Measurements from ENCODE around the gene SIGMAR1. TPM values are rescaled to one million over a fixed set of nuclear protein-coding genes. Genes with fewer than 3 reads are reported as not detected.

SIGMAR1 gene
- total RNA-seq, 1 donor from 2014 or later: 73.2 TPM

- Histone ChIP-seq H3K27me3 (ENCODE audit: insufficient read depth, low read length) (no peaks in the 10 kb centered on the region), H4K20me1 (ENCODE audit: insufficient read depth, low read length) (no peaks in the 10 kb centered on the region), H3K36me3 (ENCODE audit: insufficient read depth, low read length) (no peaks in the 10 kb centered on the region), H3K9me3 (ENCODE audit: insufficient read depth, low read depth, low read length) (no peaks in the 10 kb centered on the region), H2AFZ (ENCODE audit: low read depth, low read length) (no peak overlapping the region), H3K4me2 (ENCODE audit: low read length) (peak overlapping the region; percentile 86), H3K27ac (ENCODE audit: low read depth, low read length) (no peak overlapping the region), H3K4me3 (ENCODE audit: insufficient read depth, low read depth, low read length) (peak overlapping the region; percentile 49), H3K79me2 (ENCODE audit: insufficient read depth, low read length) (peaks cover 2% of the 10 kb centered on the region), H3K9ac (ENCODE audit: low read length) (peak overlapping the region; percentile 60), H3K4me1 (ENCODE audit: insufficient read depth, low read length) (peaks cover 27% of the 10 kb centered on the region)
- Mint-ChIP-seq H3K4me3 (ENCODE audit: unreplicated experiment) (peak overlapping the region; percentile 87), H3K27me3 (ENCODE audit: low read depth, unreplicated experiment) (peaks cover 5% of the 10 kb centered on the region), H3K36me3 (ENCODE audit: low read depth, unreplicated experiment) (peaks cover 9% of the 10 kb centered on the region), H3K9me3 (ENCODE audit: unreplicated experiment) (no peaks in the 10 kb centered on the region), H3K4me1 (ENCODE audit: low read depth, unreplicated experiment) (peaks cover 36% of the 10 kb centered on the region), H3K27ac (ENCODE audit: unreplicated experiment) (peak overlapping the region; percentile 90)
- no peak for DNase-seq (ENCODE audit: low read depth)
- FAIRE-seq: no peak
- TF ChIP-seq EZH2 (IDR thresholded peaks at IDR 0.05; ENCODE audit: insufficient read depth, low read length) (no peak), CTCF (IDR thresholded peaks at IDR 0.05; ENCODE audit: insufficient read depth, low read depth, low read length) (no peak)
Measured at GRCh38 chr9:34652602-34653000, 15.0 kb upstream of the SIGMAR1 start.

DNA sequence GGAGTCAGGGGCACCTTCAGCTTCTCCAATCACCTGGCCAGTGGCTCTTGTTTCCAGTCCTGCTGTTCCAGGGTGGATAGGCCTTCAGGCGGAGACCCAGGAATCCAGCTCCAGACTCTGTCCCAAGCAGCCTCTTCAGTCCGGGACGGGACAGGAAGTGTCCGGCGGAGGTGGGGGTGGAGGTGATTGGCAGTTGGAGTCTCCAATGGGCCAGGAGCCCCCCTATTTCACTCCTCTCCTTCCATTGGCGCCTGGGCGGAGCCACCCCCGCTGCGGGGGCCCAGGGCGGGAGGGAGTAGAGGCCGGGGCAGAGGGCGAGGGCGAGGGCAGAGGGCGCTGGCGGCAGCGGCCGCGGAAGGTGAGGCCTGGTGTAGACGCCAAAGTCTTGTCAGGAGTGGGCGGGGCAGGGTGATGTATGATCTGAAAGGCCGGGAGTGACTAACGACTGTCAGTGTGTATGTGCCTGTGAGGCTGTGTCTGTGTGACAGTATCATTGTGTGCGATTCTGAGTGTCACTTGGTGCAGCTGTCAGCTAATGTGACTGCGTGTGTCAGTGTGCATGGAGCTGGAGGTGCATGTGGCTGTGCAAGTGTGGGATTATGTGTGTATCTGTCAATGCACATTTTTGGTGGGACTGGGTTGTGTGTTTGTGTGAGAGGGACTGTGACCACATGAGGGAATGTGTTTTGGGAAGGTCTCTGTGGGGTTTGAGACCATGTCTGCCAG lies 14.5 kb upstream of the SIGMAR1 start, which contains the start of gene IL11RA:
TSS of gene IL11RA (plus strand) at position 310 of the 726 bp plus-strand sequence. CDS start 3,033 bp downstream, outside the sequence.
- peak within 1 kb of the TSS; percentile 60 for H3K9ac ChIP-seq (ENCODE audit: low read length)
- peak within 1 kb of the TSS; percentile 49 for H3K4me3 ChIP-seq (ENCODE audit: insufficient read depth, low read depth, low read length)
- Mint-ChIP-seq H3K4me1 (ENCODE audit: low read depth, unreplicated experiment) (peaks cover 40% of the 10 kb centered on the region), H3K9me3 (ENCODE audit: unreplicated experiment) (no peaks in the 10 kb centered on the region), H3K4me3 (ENCODE audit: unreplicated experiment) (peak within 1 kb of the TSS; percentile 87), H3K36me3 (ENCODE audit: low read depth, unreplicated experiment) (peaks cover 9% of the 10 kb centered on the region), H3K27ac (ENCODE audit: unreplicated experiment) (peak within 1 kb of the TSS; percentile 90), H3K27me3 (ENCODE audit: low read depth, unreplicated experiment) (peaks cover 5% of the 10 kb centered on the region)
- H3K4me1 ChIP-seq (ENCODE audit: insufficient read depth, low read length): peaks cover 32% of the 10 kb centered on the region
- peaks cover 4% of the 10 kb centered on the region for H4K20me1 ChIP-seq (ENCODE audit: insufficient read depth, low read length)
- peak within 1 kb of the TSS; percentile 86 for H3K4me2 ChIP-seq (ENCODE audit: low read length)
- H3K27ac ChIP-seq (ENCODE audit: low read depth, low read length): peak within 1 kb of the TSS; percentile 6
- peak within 1 kb of the TSS; percentile 69 for H2AFZ ChIP-seq (ENCODE audit: low read depth, low read length)
- peak; percentile 84 for DNase-seq (ENCODE audit: low read depth)
- no peaks in the 10 kb centered on the region for H3K36me3 ChIP-seq (ENCODE audit: insufficient read depth, low read length)
- peaks cover 8% of the 10 kb centered on the region for H3K79me2 ChIP-seq (ENCODE audit: insufficient read depth, low read length)
- H3K9me3 ChIP-seq (ENCODE audit: insufficient read depth, low read depth, low read length): no peaks in the 10 kb centered on the region
- no peak for FAIRE-seq
- H3K27me3 ChIP-seq (ENCODE audit: insufficient read depth, low read length): no peaks in the 10 kb centered on the region
- no peak for TF ChIP-seq EZH2 (IDR thresholded peaks at IDR 0.05; ENCODE audit: insufficient read depth, low read length)
- no peak for TF ChIP-seq CTCF (IDR thresholded peaks at IDR 0.05; ENCODE audit: insufficient read depth, low read depth, low read length)

DNA sequence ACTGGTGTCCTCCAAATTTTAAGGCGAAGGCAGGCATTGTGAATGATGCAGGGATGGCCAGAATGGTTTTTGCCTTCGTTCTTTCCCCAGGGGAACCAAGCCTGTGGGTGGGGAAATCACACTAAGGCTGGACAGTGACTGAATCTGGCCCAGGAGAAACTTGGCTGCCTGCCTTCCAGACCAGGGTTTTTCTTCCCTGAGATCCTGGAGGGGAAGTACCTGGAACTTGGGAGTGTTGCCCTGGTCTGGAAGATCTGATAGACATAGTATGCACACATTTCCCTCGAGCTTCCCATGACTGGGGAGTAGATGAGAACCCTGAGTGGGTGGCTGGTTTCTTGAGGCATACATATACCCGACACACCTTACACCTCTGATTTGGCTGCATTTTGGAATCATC lies 13.7 kb upstream of the SIGMAR1 start:
- H3K27me3 Mint-ChIP-seq (ENCODE audit: low read depth, unreplicated experiment): peaks cover 3% of the 10 kb centered on the region
- H3K4me3 Mint-ChIP-seq (ENCODE audit: unreplicated experiment): peak overlapping the region; percentile 87
- DNase-seq (ENCODE audit: low read depth): peak; percentile 33
- no peak for TF ChIP-seq EZH2 (IDR thresholded peaks at IDR 0.05; ENCODE audit: insufficient read depth, low read length)
- no peak for TF ChIP-seq CTCF (IDR thresholded peaks at IDR 0.05; ENCODE audit: insufficient read depth, low read depth, low read length)
- no peaks in the 10 kb centered on the region for H3K9me3 Mint-ChIP-seq (ENCODE audit: unreplicated experiment)
- H3K36me3 ChIP-seq (ENCODE audit: insufficient read depth, low read length): no peaks in the 10 kb centered on the region
- H2AFZ ChIP-seq (ENCODE audit: low read depth, low read length): peak overlapping the region; percentile 69
- H4K20me1 ChIP-seq (ENCODE audit: insufficient read depth, low read length): peaks cover 4% of the 10 kb centered on the region
- no peak overlapping the region for H3K27ac ChIP-seq (ENCODE audit: low read depth, low read length)
- no peaks in the 10 kb centered on the region for H3K9me3 ChIP-seq (ENCODE audit: insufficient read depth, low read depth, low read length)
- no peaks in the 10 kb centered on the region for H3K27me3 ChIP-seq (ENCODE audit: insufficient read depth, low read length)
- peak overlapping the region; percentile 60 for H3K9ac ChIP-seq (ENCODE audit: low read length)
- H3K27ac Mint-ChIP-seq (ENCODE audit: unreplicated experiment): no peak overlapping the region
- H3K4me1 Mint-ChIP-seq (ENCODE audit: low read depth, unreplicated experiment): peaks cover 40% of the 10 kb centered on the region
- H3K79me2 ChIP-seq (ENCODE audit: insufficient read depth, low read length): peaks cover 8% of the 10 kb centered on the region
- H3K4me3 ChIP-seq (ENCODE audit: insufficient read depth, low read depth, low read length): peak overlapping the region; percentile 49
- H3K4me1 ChIP-seq (ENCODE audit: insufficient read depth, low read length): peaks cover 38% of the 10 kb centered on the region
- H3K4me2 ChIP-seq (ENCODE audit: low read length): peak overlapping the region; percentile 86
- peaks cover 7% of the 10 kb centered on the region for H3K36me3 Mint-ChIP-seq (ENCODE audit: low read depth, unreplicated experiment)
- no peak for FAIRE-seq

All from astrocyte (in vitro differentiated cells and primary cell).